GM18499 (cell line): ENCODE data around the gene NOTUM.

ENCODE experiments used
- ATAC-seq: cut with Tn5 transposase; IDR thresholded peaks from one replicate; pipeline ENCODE4 v1.9.1; 2021; ENCODE audit warnings: moderate number of reproducible peaks; ENCODE audit not compliant: insufficient read depth, unreplicated experiment

Gene NOTUM

DNA sequence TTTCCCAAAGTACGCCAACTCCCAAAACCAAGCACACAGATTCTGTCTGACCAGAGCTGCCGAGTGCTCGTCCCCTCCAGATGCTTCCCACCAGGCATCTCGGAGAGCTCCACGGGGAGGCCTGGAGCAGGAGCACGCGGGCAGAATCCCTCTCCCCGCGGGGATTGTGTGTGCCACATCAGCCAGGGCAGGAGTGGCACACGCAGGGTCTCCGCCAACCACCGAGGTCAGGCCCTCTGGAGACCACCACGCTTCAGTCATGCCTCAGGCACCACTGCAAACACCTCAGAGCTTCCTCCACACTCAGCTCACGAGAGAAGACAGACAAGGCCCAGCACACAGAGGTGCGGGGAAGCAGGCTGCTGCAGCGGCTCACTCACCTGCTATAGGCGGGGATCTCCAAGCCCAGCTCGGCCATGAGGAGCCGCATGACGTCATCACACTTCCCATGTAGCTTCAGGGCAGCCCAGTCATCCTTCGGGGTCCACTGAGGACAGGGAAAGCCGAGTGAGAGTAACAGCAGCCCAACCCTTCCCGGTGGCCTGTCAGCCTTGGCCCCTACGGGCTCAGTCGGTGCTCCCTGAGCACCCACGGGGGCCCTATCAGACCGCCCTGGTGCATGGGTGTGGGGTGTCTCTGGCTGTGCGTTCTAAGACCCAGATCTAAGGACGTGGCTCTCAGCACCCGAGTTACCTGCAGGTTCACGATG lies 47.4 kb downstream of the NOTUM start:
- no peak for ATAC-seq

DNA sequence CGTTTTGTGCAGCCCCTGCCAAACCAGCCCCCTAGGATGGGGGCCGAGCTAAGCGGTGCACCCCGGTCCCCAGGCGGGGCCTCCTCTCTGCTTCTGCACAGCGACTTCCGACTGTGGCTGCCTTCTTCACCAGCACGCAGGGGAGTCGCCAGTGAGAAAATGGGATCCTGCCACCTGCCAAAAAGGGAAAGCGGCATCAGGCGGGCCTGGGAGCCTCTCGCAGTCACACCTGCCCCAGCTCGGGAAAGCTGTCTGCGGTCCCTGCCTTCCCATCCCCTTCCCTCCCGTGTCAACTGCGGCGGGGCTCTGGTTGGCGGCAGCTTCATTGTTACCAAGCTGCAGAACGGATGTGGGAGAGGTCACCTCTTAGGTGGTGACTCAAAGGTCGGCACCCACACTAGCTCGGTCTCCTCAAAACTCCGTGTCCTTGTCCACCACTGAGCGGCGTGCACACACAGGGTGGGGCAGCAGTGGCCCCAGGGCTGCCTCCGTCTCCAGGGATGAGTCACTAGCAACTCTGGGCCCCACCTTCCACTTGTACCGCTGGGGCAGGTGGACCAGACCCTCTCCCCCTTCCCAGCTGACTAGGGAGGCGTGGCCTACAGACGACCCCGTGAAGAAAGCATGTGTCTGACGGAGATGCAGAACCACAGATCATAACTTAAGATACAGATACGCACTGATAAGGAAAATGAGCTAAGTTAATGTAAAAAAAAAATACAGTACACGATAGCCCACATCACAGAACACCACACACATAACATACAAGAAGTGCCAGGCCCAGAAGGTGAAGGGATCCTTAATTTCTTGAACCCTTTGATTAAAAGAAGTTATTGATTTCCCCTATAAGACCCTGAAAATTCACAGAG lies 48.3 kb downstream of the NOTUM start:
- no peak for ATAC-seq

DNA sequence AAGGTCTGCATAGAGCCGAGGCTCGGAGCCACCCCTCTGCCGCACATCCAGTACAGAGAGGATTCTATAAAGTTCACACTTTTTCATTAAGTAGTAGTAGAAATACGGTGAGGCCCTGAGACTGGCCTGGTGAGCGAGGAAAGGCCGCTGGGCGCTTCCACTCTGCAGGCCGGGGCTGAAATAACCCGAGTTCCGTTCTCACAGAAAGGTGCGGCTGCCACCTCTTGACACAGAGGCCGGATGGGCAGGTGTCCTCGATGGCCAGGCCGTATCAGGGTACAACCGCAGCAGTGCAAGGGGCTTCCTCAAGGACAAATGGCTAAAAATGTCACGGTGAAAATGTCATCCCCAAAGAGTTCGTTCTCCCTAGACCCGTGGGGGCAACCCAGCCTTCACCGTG lies 49.0 kb downstream of the NOTUM start:
- ATAC-seq: no peak

DNA sequence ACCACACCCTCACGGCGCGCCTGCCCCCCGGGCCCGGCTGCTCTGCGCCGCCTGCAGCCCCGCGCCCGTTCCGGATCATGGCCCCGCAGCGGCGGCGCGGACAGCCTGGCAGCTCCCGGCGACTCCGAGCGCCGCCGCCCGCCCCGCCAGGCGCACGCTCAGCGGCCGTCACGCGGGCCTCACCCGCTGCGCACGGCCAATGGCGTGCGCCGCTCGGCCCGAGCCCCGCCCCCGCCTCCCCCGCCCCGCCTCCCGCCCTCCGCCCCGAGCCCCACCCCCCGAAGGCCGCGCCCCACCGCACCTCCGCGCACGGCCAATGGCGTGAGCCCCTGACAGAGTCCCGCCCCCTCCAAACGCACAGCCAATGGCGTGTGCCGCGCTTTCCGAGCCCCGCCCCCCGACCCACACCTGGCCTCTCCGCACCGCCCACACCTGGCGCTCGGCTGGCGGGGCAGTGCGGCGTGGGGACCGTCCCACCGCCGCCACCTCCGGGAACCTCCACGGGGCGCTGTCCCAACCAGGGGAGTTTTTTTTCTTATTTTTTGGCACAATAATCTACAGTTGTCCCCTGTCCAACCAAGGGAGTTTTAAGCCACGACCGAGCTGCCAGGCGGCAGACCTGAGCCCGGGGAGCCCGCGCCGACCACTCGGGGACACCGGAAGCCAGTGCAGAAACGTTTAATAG lies 49.6 kb downstream of the NOTUM start, which contains the start of gene PCYT2:
PCYT2 (minus strand) TSS at position 123 of the 685 bp plus-strand sequence; CDS start at position 79, 44 bp downstream.
- ATAC-seq: no peak

DNA sequence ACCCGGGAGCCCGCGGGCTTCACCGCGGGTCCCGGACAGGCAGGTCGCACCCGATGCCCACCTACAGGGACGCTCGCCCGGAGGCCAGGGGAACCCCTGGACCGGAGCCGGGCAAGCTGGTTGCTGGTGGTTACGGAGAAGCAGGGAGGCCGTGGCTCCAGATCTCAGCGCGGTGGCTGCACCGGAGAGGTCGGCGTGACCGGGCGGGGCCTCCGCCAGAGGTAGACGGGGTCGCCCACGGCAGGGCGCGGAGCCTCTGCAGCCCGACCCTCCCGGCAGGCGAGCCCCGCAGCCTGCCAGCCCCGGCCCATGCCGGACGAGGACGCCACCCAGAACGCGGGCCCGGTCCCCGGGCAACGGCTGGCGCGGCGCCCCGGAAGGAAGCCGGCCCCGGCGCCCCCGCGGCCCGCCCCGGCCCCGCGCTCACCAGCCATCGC lies 50.1 kb downstream of the NOTUM start:
- no peak for ATAC-seq

DNA sequence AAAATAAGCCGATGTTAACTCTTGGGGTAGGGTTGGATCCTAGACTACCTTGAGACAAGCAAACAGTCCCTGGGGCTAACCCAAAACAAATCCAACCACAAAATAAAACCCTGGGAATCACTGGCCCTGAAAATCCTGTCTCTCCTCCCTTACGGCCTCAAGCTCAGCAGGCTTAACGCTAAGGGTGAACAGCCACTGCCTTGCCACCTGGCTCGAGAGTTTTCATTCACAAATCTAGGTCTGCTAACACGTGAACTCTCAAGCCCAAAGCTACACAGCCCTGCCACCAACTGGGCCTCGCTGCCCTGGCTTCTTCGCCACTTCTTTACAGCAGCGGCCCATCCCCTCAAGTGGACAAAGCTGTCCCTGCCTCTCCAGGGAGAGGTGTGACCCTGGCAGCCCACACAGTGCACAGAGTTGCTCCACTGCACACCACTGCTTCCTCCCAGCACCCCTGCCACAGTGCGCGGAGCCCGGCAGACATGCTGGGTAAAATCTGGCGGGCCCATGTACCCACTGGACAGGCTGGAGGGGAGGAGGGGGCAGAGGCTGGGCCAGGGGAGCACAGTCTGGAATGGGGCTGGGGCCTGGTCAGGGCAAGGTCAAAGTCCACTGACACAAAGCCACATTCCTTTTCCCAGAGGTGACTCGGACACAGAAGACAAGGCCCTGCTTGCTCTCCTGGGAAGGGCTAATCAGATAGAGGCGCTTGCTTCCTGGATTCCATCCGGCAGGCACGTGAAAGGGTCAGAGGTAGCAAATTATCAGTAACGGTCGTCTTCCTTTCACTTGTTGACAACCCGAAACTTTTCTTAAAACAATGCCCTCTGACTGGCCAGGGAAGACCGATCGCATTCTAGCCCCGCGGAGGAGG lies 50.8 kb downstream of the NOTUM start:
- ATAC-seq: no peak

DNA sequence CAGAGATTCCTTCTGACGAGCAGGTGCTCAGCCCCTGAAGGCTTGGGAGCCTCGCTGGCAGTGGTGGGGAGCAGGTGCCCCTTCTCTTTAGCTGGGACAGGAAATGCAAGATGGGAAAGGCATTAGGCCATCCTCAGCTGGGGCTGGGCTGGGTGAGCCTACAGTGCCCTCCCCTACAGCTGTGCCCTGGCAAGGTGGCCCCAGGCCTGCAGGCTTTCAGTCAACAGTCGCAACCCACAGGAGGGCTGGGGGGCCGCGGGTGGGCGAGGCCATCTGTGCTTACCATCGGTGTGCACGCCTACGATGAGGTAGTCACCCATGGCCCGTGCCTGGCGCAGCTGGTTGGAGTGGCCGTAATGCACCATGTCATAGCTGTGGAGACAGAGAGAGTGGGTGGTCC lies 51.8 kb downstream of the NOTUM start:
- ATAC-seq: no peak

DNA sequence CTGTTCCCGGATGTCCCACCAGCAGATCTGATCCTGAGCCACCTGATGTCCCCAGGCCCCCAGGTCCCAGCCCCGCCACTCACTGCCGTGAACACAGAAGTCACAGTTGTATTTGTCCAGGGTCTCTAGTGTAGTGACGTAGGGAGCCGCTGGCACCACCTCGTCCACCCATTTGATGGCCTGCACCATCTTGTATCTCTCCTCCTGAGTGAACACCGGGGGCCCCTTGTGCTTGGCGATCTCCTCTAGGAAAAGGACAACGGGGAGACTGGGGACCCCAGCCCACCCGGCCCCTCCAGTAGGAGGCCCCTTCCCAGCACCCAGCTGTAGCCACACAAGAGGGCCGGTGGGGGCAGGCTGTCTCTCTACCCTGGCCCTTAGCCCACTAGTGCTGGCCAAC lies 52.2 kb downstream of the NOTUM start:
- ATAC-seq: no peak

DNA sequence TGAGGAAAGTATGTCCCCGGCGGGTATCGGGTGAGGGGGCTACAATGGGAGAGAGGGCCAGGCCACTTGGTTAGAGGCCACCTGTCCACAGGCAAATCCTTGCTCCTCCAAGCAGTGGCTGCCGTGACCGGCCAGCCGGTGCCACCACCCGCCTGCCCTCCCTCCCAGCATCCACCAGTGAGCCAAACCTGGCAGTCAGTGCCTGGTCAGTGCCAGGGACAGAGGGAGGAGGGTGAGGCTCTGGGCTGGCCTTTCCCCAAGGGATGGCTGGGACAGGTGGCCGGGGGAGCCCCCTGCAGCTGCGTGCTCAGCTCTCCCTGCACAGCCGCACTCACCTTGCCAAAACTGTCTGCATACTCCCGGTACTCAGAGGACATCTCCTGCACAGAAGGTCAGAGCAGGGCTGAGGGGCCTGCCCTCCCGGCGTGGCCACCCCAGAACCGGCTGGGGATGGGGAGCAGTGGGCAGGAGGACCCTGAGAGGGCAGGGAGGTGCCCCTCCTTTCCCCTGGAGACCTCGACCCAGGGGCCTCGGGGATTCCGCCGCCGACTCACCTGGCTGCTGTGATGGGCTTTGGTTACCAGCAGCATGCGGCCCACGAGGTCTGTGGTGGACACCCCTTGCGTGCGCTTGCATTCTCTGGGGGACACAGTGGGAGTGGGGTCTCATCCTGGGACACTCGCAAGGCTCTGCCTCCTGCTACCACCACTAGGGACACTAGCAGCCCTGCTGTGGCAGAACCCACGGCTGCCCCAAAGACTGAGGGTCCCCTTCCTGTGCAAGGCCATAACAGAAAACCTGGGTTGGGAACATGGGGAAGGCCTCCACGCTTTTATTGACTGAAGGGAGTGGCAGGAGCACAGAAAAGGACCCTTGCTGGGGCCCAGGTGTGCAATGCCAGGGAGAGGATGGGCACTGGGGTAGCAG lies 53.5 kb downstream of the NOTUM start:
- no peak for ATAC-seq

DNA sequence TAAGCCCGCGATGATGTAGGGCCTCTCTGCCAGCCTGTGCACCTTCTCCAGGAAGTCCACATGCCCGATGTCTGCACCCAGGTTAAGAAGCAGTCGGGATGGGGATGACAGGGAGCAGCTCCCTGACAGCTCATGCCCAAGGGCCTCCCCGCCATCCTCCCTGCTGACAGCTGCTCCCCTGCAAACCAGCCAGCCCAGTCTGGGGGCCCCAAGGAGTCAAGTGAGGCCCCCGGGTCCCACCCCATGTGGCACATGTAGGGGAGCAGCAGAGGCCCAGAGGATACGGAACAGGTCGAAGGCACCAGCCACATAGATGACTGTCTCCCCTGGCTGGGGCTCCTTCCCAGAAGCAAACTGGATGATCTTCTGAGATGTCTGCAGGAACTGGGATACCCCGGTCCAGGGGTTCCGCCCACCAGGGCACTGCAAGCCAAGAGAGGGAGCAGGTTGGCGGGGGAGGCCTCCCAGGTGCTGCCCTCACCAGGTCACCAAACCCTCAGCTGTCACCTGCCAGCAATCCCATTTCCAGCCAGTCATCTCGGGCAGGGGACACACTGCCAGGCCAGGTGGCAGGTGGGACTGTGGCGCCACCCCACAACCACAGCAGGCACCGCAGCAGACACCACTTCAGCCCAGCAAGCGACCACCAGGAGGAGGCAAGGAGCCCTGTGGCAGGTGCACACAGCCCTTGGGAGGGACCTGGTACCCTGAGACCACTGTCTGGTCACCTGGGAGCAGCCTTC lies 54.3 kb downstream of the NOTUM start:
- no peak for ATAC-seq

DNA sequence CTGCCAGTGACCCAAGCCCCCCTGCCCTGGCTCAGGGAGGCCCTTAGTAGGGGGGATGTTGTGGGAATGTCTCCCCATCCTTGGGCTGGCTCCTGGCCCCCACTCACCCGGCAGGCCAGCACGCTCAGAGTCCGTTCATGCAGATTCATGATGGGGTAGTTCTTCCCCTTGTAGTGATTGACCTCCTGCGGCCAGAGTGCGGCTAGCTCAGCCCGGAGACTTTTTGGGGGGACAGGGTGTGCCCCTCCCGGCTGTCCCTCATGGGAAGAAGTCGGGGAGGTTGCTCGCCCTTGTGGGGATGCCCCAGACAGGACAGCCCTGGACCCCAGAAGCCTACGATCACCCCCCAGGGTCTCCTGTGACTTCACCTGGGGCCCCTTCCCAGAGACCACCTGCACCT lies 55.0 kb downstream of the NOTUM start:
- no peak for ATAC-seq

DNA sequence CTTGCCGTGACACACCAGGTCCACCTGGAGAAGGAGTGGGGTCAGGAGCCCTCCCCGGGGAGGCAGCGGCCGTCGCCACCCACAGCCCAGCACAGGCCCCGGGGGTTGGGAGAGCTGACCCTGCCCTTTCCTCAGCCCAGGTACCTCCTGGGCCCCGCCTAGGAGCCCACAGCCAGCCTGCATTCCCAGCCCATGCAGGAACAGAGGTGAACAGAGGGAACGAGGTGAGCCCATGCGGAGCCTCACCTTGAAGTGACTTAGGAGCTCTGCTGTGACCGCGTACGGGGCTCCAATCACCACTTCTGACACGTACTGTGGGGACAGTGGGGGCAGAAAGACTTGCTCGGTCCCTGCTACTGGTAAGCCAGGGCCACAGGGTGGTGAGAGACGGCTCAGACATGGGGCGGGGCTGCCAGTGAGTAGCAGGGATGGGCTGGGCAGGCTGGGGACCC lies 55.5 kb downstream of the NOTUM start:
- ATAC-seq: no peak

DNA sequence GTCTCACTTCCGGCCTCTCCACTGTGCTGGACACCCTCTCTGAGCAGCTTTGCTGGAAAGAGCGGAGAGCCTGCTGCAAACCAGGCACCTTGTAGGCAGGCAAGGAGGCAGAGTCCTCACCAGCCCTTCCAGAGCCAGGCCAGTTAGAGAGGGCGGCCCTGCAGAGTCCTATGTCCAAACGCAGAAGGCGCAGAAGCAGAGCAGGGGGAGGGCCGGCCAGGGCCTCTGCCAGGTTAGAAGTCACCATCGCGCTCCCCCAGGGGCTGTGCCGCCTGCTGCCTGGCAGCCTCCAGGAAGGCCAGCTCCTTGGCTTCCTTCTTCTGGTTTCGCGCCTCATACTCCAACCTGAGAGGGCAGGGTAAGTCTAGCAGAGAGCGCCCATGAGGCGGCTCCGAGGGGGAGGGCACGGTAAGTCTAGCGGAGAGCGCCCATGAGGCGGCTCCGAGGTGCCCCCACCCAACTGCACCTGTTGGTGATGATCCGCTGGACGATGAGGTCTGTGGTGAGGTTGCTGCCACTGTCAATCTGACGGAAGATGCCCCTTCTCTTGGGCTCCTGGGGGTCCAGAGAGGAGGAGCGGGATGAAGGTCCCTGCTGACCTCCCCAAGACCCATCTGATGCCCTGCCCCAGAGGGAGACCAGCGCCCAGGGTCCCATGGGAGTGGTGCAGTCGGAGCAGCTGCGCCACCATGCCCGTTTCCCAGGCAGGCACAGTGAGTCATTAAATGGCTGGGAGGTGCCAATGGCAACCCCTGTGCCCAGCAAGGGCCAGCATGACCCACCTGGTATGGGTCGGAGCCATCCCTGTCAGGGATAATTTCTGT lies 56.2 kb downstream of the NOTUM start:
- ATAC-seq: no peak

DNA sequence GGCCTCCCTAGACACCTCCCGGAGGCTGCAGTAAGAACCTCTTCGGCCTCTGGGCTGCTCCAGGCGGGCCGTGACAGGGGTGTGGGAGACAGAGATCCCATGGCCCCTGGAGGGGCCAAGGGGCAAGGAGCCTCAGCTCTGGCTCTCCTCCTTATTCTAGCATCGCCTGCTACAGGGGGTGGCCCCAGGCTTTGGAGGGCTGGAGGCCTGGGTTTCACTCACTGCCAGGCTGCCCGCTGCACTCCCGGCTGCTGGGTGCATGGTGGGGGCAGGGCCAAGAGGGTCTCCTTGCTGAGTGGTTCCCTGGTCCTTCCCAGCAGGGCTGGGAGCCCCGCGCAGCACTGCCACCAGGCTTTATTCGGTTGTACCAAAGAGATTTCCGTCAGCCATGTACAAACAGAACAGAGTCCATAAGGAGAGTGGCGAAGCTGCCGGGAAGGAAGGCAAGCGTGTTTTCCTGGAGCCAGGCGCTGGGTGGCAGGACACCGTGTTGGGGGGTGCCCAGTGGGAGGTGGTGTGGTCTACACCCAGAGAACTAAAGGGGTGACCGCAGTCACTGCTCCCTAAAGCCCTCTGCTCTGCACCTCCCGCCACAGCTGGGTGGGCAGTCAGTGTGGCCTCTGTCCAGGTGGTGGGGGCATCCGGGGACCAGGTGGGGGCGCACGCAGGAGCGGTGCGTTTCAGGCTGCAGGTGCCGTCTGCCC lies 56.9 kb downstream of the NOTUM start:
- ATAC-seq: no peak

DNA sequence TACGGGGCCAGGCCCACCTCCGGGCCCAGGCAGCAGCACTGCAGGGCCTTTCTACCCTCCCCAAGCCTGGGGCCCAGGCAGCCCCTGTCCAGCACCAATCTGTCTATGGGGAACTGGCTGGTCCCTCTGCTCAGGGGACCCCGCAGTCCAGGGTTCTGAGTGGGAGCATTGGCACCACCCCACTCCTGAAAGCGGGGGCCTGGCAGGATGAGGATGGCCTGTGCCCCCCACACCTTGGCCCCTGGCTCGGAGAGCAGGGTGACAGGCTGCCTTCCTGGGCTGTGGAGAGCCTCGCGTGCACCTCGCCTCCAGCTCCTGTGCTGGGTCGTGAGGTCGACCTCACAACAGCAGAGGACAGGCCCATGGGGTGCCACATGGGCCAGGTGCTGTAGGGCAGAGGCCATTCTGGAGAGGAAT lies 57.6 kb downstream of the NOTUM start:
- ATAC-seq: no peak

DNA sequence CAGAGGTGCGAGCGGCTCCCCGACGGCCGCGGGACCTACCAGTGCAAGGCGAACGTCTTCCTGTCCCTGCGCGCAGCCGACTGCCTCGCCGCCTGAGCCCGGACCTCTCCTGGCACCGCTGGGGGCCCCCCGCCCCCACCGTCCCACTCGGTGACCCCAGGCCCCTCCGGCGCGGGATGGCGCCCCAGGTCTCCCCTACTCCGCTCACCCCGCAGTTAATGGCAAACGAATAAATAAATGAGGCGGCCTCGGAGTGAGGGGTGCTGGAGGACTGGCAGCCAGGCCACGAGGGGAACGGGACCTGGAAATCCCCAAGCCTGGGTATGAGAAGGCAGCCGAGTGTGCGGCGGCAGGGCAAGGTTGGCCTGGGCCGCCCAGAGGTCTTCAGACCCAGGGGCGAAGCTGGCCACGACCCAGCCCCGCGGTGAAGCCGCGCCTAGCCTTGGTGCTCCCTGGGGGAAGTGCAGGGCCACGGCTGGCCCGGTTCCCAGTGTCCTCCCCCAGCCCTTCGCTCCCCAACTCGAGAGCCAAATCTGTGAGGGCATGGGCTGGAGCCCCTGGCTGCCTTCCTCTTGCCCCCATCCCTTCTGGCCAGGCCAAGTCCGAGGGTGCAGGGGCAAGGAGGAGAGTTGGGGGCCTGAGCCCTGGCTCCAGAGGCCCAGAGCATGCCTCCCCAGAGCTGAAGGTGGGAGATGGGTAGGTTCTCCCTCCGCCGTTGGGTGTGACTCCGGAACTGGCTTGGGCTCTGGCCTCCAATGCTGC lies 58.2 kb downstream of the NOTUM start:
- ATAC-seq: no peak
